Breast epithelium (tissue), 4 donors: Measurements from ENCODE around the gene ADGRG3. TPM values are rescaled to one million over a fixed set of nuclear protein-coding genes. Genes with fewer than 3 reads are reported as not detected.

Source experiments
- DNase-seq, 2 donors: peaks; one replicate each; pipeline ENCODE4 v3.0.0-alpha.2; 2019; ENCODE audit warnings: low spot score in 2 of 2
- H3K27ac ChIP-seq, 2 donors: fragments of 200-600 bp; sonication (generic) in 1 of 2; one replicate each; pipeline ENCODE4 v1.5.1; 2016 to 2019; ENCODE audit warnings: mild to moderate bottlenecking in 1 of 2
- H3K27me3 ChIP-seq, 2 donors: fragments of 200-600 bp; sonication (generic) in 1 of 2; one replicate each; pipeline versions ENCODE4 v1.5.1 to v1.6.0; 2017 to 2019; ENCODE audit warnings: control low read depth in 1 of 2, mild to moderate bottlenecking in 1 of 2
- H3K36me3 ChIP-seq: fragments of 200-600 bp; one replicate; pipeline ENCODE4 v1.5.1; 2019
- H3K4me1 ChIP-seq, 2 donors: fragments of 200-600 bp; sonication (generic); one replicate each; pipeline ENCODE4 v1.5.1; 2016 to 2019; ENCODE audit warnings: control low read depth in 1 of 2
- H3K4me3 ChIP-seq, 3 donors: fragments of 200-600 bp; sonication (generic); 1 replicate in 2 of 3; 2 replicates in 1 of 3; pipeline ENCODE4 v1.5.1; 2016 to 2019; ENCODE audit warnings: mild to moderate bottlenecking in 3 of 3, moderate library complexity in 2 of 3
- H3K9me3 ChIP-seq, 2 donors: fragments of 200-600 bp; sonication (generic) in 1 of 2; one replicate each; pipeline ENCODE4 v1.5.1; 2016 to 2019; ENCODE audit warnings: control low read depth in 1 of 2
- CTCF ChIP-seq, 3 donors: fragments of 450-650 bp; IDR thresholded peaks; one replicate each; pipeline ENCODE4 v1.5.1; 2016 to 2017; ENCODE audit warnings: antibody characterized with exemption in 3 of 3, mild to moderate bottlenecking in 3 of 3, moderate library complexity in 3 of 3
- POLR2A ChIP-seq: fragments of 450-650 bp; IDR thresholded peaks from one replicate; pipeline ENCODE4 v1.6.1; 2016; ENCODE audit warnings: antibody characterized with exemption, mild to moderate bottlenecking, moderate library complexity
- POLR2AphosphoS5 ChIP-seq, 3 donors: sonication (generic); formaldehyde crosslinking; IDR thresholded peaks; one replicate each; pipeline ENCODE4 v1.6.1; 2017; ENCODE audit warnings: antibody characterized with exemption in 3 of 3
- intact Hi-C: fragments of 100-400 bp; cut with DNase I; formaldehyde crosslinking; loops from one replicate; pipeline ENCODE4 v1.15.1; 2023; ENCODE audit warnings: low total_unique reads
- total RNA-seq, 3 donors: library from RNA; depleted of rRNA; stranded (reverse); fragments of >200 nt; gene quantifications; one replicate each; pipeline ENCODE4 v1.1.0, GENCODE V29; 2016

The ADGRG3 gene
- total RNA-seq, 3 donors from 2014 or later, result 0.64 to 5.2 (median 1.6) TPM

GRCh38 chr16:57722651-57723050 lies 54.5 kb downstream of the ADGRG3 start:
- Histone ChIP-seq H3K27ac (no peak overlapping the region), H3K4me3 (no peak overlapping the region), H3K36me3 (no peaks in the 10 kb centered on the region), H3K9me3 (no peaks in the 10 kb centered on the region), H3K4me1 (no peaks in the 10 kb centered on the region), H3K27me3 (no peaks in the 10 kb centered on the region)
- TF ChIP-seq POLR2AphosphoS5 (IDR thresholded peaks at IDR 0.05) (no peak), CTCF (IDR thresholded peaks at IDR 0.05) (no peak), POLR2A (no peak)
- intact Hi-C loops, result no loop called here
- no peak for DNase-seq

- H3K36me3 ChIP-seq, result no peaks in the 10 kb centered on the region
- no peak for DNase-seq
These were observed 55.1 kb downstream of the ADGRG3 start for GRCh38 chr16:57723170-57723569.

GRCh38 chr16:57724531-57724930 lies 56.4 kb downstream of the ADGRG3 start:
- no peak overlapping the region for H3K4me3 ChIP-seq
- TF ChIP-seq POLR2A, result no peak
- TF ChIP-seq POLR2AphosphoS5 (IDR thresholded peaks at IDR 0.05), result no peak
- no peak for DNase-seq
- no peak overlapping the region for H3K27ac ChIP-seq
- intact Hi-C loops, result no loop called here
- H3K27me3 ChIP-seq, result no peaks in the 10 kb centered on the region
- H3K36me3 ChIP-seq, result no peaks in the 10 kb centered on the region
- no peaks in the 10 kb centered on the region for H3K9me3 ChIP-seq
- no peaks in the 10 kb centered on the region for H3K4me1 ChIP-seq

More at GRCh38 chr16:57723170-57723569, 55.1 kb downstream of the ADGRG3 start:
- intact Hi-C loops, result no loop called here
- Histone ChIP-seq H3K4me3 (no peak overlapping the region), H3K27me3 (no peaks in the 10 kb centered on the region), H3K27ac (no peak overlapping the region), H3K4me1 (no peaks in the 10 kb centered on the region), H3K9me3 (no peaks in the 10 kb centered on the region)
- TF ChIP-seq CTCF (IDR thresholded peaks at IDR 0.05) (no peak), POLR2AphosphoS5 (IDR thresholded peaks at IDR 0.05) (no peak), POLR2A (no peak)

GRCh38 chr16:57725151-57725550 lies 57.0 kb downstream of the ADGRG3 start:
- intact Hi-C loops, result no loop called here
- TF ChIP-seq POLR2AphosphoS5 (IDR thresholded peaks at IDR 0.05), result no peak
- TF ChIP-seq CTCF (IDR thresholded peaks at IDR 0.05), result no peak
- TF ChIP-seq POLR2A, result no peak
- no peaks in the 10 kb centered on the region for H3K27me3 ChIP-seq

GRCh38 chr16:57725554-57725953 lies 57.4 kb downstream of the ADGRG3 start:
- intact Hi-C loops, result no loop called here
- no peak for DNase-seq

More at GRCh38 chr16:57725151-57725550, 57.0 kb downstream of the ADGRG3 start:
- Histone ChIP-seq H3K9me3 (no peaks in the 10 kb centered on the region), H3K27ac (no peak overlapping the region), H3K4me3 (no peak overlapping the region), H3K36me3 (no peaks in the 10 kb centered on the region), H3K4me1 (no peaks in the 10 kb centered on the region)
- DNase-seq, result no peak

More at GRCh38 chr16:57725554-57725953, 57.4 kb downstream of the ADGRG3 start:
- no peaks in the 10 kb centered on the region for H3K9me3 ChIP-seq
- no peaks in the 10 kb centered on the region for H3K36me3 ChIP-seq
- H3K4me1 ChIP-seq, result no peaks in the 10 kb centered on the region
- H3K4me3 ChIP-seq, result no peak overlapping the region
- no peaks in the 10 kb centered on the region for H3K27me3 ChIP-seq
- H3K27ac ChIP-seq, result no peak overlapping the region
- TF ChIP-seq CTCF (IDR thresholded peaks at IDR 0.05) (no peak), POLR2A (no peak)
